NAMALWA (cell line): ENCODE data around the gene AVPR2.

Experiments
- DNase-seq: peaks from one replicate; pipeline ENCODE4 v3.0.0-alpha.2; 2015; ENCODE audit warnings: low spot score

Gene AVPR2

DNA sequence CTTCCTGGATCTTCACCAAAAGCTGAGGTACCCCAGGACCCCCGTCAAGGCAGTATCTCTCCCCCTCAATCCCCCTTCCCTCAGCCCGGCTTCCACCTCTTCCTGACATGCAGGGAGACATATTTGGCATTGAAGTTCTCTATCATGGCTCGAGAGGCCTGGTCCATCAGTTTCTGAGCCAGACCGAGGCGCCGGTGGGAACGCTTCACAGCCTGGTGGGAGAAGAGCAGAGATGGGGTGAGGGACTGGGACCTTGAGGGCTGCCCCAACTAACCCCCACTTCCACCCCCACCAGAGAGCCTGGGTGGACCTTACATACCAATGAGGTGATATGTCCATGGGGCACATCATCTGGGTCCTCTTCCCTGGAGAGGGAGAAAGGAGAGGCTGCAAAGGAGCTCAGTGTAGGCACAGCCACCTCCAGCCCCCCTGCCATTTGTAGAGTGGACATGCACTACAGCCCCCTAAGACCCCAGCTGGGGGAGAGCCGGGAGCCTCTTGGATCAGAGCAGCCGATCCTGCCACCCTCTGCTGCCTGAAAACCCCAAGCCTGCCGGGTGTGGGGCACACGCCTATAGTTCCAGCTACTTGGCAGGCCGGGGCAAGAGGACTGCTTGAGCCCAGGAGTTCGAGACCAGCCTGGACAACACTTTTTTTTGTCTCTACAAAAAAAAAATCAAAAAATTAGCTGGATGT is 27.9 kb downstream of the AVPR2 start:
- DNase-seq, result no peak

DNA sequence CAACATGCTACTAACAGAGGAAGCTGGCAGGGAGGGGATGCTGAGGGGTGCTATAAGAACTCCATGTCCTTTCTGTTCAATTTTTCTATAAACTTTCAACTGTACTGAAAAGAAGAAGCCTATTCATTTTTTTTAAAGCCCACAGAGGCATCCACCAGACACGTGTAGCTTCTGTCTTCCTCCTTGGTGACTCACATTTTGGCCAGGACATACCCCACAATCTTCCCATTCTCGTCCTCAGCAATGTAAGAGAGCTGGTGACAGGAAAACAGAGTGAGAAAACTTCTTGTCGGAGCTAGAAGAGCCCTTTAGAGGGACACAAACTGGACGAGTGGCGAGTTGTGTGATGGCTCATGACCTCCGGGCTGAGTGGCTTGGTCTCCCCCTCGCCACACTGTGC is 29.3 kb downstream of the AVPR2 start:
- DNase-seq, result no peak

DNA sequence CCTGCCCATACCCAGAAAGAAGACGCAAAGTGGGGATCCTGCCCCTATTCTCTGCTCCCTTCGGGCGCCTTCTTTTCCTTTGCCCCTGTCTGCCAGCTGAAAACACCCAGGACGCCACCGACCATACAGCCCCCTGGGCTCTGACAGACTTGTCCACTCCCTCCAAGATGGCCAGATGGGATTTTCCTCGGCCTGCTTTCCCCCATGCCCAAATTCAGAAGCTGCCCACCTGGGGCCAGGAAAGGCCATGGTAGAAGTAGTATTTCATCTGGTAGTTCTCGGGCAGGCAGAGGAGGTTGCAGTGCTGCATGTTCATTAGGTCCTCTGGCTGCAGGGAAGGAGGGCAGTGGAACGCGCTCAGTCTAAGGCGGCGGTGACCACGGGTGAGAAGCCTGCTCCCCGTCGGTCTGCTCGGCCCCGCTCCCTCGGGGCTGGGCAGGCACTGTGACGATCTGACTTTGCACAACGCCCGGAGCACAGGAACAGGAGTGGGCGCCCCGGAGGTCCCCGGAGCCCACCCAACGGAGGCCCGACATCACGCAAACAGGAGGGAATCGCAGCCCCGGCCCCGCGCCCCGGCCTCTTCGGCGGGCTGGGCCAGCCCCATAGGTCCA is 29.8 kb downstream of the AVPR2 start:
- no peak for DNase-seq

DNA sequence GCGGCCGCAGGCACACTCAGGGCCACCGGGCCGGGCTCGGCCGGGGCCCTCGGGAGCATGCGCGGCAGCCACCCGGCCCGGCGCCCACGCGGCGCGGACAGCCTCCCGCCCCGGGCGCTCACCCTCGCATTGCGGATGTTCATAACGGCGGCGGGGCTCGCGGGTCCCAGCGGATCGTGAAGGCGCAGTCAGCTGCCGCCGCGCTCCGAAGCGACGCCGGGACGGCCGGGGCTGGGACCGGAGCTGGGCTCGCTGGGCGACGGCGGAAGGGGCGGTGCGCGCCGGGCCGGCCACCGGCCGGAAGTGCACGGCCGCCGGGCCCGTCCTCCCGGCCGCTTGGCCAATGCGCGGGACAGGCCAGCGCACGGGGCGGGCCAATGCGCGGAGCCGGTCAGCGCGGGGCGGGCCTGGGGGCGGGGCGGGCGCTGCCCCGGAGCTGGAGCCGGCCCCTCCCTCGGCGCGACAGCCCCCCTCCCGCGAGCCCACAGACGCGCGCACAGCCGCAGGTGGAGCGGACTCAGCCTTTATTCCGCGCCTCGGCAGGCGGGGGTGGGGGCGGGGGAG is 30.4 kb downstream of the AVPR2 start, which contains the start of gene NAA10:
Gene NAA10, minus strand, starts transcription at position 276 of the 564 bp plus-strand sequence. Its CDS starts 133 bp downstream, at position 143.
- DNase-seq, result peak; percentile 60

DNA sequence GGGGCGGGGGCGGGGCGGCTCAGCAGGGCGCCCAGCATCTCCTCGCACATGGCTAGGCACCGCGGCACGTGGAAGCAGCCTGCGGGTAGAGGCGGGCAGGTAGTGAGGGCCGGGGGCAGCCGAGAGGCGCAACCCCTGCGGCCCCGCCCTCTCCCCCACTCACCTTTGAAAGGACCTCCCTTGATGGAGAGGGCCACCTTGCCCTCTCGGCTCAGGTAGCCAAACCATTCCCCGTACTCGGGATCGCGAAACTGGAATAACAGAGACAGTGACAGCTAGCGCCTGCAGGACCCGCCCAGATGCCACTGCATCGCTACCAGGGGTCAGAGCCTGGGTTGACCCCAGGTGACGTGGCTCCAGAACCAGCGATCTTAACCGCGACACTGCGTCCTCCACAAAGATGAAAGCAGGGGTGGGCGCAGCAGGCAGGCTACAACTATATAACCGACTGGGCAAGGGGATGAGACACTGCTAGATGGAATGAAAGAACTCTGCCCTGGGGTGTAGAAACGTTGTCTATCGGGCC is 30.9 kb downstream of the AVPR2 start:
- DNase-seq, result no peak

DNA sequence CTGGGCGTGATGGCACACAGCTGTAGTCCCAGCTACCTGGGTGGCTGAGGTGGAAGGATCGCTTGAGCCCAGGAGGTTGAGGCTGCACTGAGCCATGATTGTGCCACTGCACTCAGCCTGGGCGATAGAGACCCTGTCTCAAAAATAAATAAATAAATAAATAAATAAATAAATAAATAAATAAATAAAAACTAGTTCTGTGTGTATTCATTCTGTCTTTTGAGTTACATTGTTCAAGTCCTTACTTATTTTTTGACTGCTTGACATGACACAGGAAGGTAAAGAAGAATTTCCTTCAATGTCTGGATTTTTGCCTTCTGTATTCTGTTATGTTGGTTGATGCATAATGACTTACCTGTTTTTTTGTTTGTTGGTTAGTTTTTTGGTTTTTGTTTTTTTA is 32.6 kb downstream of the AVPR2 start:
- DNase-seq, result no peak

DNA sequence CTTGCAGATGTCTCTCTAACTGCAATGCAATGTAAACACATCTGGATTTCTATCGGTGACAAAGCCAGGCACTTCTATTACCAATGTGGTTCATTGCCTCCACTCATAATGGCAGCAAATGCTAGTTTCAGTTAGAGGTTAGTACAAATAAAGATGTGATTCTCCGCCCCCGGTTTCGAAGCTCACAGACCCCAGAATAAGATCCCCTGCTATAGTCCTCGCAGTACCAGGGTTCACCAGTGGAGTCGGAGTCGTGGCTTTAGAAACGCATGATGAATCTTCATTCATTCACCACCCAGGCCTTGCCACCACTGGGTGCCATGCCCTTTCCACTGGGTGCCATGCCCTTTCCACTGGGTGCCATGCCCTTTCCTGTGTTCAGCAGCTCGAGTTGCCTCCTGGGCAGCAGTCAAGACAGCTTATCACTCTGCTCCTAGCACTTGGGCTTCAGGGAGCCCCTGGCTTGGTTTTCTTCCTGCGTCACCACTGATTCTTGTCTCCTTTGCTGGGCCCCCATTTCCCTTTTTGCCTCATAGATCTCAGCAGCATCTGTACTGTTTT is 33.8 kb downstream of the AVPR2 start:
- DNase-seq, result no peak

DNA sequence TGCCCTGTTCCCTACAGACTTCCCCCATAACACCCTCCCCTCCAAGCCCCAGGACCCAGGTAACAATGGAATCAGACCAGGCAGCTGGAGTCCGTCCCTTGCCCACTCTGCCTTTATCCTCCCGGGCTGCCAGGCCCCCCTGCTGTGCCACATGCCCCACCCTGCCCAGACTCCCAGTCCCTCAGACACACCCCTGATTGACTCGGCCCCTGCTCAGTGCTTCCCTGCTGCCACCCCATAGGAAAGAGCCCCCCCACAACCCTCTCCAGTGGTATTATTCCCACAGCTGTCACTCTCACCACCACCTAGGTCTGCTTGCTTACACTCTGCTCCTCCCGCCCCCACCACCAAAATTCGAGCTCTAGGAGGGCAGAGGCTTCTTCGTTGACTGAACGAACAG is 35.1 kb downstream of the AVPR2 start:
- no peak for DNase-seq

DNA sequence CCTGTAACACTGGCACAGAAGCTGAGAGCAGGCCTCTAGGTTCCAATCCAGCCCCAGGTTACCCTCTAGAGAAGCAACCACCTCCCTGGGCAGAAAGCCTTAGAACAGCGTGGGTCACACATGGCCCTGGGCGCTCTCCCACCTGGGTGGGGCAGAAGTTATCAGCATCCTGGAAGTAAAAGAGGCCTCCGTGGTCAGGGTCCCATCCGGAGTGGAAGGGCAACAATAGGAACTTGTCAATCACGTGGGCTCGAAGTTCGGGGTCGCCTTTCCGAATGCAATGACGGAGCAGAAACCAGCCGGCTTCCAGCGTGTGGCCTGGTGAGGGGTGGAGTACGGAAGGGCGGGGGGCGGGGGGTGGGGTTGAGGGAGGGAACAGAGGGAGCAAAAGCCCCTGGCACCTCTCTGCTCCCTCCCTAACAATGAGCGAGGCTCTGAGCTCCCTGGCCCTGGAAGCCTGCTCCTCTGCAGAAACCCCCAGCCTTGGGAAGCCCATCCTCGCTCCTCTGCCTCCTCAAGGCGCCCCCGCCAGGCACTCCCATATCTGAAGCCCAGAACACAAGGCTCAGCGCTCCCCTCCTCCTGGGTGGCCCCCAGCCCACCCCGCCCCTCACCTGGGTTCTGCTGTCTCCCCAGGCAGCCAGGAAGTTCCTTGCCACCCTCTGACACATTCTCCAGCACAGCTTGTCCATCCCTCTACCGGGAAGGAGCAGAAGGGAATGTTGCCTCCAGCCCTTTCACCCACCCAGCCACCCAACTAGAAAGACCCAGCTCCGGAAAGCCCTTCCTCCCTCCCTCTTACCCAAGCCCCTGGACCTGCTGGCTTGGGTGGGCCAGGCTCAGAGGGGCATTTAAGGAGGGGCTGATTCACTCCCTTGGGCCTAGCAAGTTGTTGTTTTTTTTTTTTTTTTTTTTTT is 37.1 kb downstream of the AVPR2 start:
- no peak for DNase-seq

DNA sequence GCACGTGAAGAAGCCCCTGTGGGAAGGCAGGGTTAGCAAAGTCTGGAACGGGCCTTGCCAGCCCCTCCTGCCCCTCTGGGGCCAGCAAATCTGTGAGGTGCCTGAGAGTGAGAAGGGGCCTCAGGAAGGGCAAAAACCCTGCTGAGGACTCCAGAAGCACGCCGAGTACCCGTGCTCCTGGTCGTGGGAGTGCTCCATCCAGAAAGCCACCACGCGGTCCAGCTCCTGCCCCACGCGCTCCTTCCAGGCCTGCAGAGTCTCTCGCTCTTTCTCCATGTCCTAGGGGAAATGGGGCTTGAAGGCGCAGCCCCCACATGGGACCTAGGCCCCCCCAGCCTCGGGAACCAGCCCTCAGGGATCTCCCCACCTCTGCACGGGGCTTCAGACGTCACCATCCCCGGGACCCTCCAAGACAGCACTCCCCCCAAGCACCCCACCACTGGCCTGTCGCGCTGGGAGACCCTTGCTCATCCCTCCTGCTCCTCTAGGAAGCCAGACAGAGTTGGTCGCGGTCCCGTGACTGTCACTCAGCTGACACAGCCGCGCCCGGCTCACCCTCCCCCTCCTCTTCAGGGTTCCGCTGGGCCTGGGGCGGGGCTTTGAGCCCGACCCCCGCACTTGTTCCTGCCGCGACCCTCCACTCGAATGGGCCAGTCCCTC is 39.8 kb downstream of the AVPR2 start, which contains the start of gene RENBP:
Gene RENBP, minus strand, starts transcription at position 504 of the 660 bp plus-strand sequence. Its CDS starts 33 bp downstream, at position 471.
- peak; percentile 27 for DNase-seq

DNA sequence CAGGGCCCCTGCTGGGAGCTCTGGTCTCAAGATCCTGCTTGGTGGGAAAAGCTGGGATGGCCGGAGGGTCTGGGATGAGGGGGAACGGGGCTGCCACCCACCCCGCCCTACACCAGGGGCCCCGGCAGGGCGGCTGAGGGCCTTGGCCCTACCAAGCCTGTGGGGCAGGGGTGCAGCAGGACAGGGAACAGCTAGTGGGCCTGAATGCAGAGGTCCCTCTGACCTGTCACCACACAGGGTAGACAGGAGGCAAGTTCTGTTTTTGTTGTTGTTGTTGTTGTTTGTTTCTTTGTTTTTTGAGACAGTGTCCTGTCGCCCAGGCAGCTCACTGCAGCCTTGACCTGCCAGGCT is 40.3 kb downstream of the AVPR2 start:
- no peak for DNase-seq

DNA sequence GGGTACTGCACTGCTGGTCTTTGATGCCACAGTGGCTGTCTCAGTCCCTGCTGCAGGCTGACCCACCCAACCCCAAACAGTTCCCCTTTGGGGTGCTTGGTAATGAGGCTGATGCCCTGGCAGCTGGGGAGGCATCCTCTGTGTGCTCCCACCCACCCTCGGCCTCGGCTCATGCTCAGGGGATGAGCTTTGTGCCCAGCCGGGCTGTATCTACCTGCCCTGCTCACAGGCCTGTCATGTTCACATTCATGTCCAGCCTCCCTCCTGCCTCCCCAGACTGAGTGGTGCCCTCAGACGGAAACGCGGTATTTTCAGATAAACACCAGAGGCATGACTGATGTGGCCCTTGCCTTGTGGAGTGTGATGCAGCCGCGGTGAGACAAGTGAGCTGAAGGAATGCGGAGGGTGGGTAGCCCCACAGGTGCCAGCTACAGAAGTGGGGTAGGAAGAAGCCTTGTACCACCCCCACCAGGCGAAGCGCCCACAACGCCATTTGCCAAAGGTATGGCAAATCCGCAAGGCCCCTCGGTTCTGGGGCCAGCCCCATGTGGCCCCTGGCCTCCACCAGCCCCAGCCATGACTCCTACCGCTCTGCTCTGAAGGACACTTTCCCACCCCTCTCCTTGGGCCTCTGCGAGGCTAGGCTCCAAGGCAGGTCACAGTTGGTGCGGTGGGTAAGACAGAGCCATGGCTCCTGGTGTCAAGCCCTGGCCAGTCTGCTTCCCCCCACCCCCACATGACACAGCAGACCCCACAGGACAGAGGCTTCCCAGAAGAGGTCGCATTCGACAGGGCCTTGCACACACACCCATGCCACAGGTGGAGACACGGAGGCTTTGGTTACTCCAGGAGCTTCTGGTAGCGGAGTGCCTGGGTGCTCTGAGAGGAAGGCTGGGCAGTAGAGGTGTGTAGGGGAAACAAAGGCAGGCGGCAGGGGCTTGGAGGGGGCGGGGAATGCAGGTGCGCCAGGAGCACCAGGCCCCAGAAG is 41.8 kb downstream of the AVPR2 start:
- no peak for DNase-seq

DNA sequence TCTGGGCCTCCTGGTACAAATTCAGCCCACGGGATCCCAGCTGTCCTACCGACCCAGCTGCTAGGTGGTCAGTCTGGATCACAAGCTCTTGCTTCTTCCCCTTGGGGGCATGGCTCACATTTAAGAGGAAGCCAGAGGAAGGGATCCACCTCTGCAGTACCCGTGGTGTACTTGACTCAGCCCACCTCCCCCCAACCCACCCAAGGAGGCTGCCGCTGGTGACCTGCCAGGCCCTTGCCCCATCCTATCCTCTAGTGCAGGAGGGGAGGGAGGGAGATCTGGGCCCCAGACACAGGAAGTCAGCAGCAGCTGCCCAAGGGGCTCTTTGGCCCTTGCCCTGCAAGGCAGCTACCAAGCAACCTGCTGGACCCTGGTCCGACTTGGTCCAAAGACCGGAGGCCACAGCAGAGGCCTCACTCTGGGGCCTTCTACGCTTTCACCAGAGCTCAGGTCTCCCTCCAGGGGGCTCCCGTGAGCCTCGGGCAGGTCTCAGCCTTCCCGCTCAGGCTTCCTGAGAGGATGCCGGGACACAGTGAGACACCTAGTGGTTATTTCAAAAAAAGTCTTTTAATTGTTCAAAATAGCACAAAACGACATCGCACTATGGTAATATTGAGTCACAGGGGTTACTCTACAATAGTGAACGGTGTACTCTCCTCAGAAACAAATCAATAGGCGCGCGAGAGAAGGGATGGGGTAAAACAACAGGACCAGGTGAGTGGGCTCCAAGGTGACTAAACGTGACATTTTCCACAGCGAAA is 42.7 kb downstream of the AVPR2 start:
- DNase-seq, result peak; percentile 86

DNA sequence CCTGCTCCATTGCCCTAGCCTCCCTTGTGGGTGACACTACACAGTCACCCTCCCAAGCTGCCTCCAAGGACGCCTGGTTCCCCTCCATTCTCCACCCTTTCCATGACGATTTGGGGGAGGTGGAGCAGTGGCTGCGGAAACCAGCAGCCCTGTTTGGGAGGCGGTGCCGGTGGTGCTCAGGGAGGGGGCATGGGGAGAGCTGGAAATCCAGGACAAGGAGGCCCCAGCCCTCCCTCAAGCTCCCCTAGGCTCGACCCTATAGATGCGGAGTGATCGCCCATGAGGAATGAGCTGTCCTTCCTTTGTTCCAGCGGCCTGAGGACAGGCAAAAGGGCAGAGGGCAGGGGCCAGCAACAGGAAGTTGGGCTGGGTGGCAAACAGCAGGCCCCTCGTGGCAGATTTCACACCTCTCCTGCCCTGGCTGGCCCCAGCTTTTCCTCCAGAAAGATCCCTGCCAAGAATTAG is 43.6 kb downstream of the AVPR2 start:
- DNase-seq, result no peak

DNA sequence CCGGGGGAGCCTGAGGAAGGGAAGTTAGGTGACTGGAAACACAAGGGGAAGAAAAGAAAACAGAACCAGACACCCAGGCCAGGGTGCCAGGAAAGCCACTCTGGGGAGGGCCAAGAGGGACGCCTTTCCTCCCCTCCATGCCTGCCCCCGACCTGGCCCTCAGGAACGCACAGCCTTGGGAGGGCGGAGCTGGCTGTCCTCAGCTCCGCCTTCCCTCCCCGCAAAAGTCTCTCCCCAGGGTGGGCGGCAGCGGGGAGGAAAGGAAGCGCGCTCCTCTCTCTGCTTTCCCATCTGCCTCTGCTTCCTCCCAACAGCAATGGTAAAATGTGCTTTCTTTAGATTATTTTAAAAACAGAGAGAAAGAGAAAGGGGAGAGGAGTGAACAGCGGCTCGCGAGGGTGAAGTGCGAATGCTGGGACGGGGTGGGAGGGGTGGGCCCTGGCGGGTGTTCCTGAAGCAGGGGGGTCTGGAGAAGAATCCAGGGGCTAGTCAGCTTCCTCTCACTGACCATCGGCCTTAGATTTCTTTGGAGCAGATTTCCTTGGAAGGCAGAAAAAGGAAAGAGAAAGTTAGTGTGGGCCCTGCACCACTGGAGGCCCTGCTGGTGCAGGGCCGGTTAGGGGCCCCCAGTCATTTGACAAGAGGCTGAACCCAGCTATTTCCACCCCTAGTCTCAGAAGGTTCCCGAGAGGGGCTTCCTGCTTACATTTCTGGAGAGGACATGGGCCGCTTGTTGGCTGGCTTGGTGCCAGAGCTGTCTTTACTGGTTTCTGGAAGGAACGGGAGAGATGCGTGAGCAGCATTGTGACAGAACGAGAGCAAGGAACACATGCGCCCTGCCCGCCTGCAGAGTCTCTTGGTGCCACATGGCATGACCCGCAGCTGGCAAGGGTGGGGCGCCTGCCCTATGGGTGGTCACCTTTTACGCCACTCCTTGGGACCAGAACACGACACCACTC is 44.7 kb downstream of the AVPR2 start:
- DNase-seq, result no peak

DNA sequence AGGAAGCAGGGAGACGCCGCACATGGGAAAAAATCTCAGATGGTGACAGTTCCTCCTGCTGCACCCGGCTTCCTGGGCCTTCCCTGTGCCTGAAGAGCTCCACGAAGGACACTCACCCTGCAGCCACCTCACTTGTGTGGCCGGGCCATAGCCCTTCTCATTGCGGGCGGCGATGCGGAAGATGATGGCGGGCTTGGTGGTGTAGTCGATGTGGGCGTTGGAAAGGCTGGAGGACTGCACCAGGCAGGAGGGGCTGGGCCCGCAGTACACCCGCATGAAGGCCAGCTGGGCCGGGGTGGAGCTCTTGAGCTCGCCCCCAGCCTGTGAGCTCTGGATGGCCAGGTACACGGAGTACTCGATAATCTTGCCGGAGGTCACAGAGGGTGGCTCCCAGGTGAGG is 45.7 kb downstream of the AVPR2 start:
- DNase-seq, result no peak

DNA sequence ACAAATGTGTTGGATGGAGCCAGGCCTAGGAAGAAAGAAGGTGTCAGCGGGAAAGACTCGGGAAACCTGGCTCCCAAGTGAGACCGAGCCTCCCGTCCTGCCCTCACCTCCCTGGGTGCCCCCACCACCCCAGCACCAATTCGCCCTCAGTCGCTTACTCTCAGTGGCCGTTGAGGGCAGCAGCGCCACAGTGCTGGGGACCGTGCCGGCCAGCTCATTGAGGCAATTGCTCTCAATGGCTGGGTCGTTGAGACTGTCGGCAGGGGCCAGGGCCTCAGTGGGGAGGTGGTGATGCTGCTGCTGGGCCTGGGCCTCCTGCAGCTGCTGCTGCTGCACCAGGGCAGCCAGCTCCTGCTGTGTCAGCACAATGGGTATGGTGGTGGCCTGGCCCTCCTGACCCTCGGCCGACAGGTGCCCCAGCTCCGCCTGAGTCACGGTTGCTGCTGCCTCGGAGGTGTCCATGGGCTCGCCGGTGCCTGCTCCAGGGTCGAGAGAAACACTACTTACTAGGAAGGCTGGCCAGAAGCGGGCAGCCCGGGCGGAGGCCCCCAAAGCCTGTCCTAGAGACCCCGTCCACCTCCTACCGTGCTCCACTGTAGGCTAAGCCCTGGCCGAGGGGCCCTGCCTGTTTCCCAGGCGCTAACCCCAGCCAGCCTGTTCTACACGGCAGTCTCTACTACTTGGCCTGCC is 47.4 kb downstream of the AVPR2 start:
- no peak for DNase-seq
